Breast epithelium (tissue), 3 donors: ENCODE measurements around the gene KDM6B.

ENCODE experiments used
- POLR2A ChIP-seq: fragments of 450-650 bp; IDR thresholded peaks from one replicate; pipeline ENCODE4 v1.6.1; 2016; ENCODE audit warnings: antibody characterized with exemption, mild to moderate bottlenecking, moderate library complexity
- POLR2AphosphoS5 ChIP-seq, 3 donors: sonication (generic); formaldehyde crosslinking; IDR thresholded peaks; one replicate each; pipeline ENCODE4 v1.6.1; 2017; ENCODE audit warnings: antibody characterized with exemption in 3 of 3

DNA sequence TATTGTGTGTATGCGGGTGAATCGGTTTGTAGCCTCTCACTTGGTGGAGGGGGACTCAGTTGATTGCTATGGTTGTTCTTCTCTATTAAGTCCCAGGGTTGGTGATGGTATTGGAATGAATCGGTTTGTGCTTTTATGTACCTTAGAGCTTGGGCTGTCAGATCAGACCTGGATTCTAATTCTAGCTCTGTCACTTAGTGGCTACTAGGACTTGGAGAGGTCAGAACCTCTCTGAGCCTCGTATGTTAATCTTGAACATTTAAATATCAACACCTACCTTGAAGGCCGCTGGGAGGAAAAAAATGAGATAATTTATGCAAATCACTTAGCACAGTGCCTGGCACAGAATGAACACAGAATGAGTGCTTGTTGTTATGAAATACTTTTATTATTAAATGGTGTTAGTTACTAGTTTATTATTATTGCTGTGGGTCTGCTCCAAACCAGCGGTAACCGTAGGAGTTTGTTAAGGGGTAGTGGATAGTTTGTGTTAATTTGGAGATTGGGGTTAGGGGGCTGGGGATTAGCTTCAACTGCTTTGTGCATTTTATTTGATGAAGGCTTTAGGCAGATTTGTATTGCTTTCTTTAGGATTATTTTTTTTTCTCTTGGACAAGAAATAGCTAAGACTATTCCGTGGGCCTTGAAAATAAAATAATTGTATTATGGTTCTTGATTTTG, 3.5 kb downstream of the KDM6B start:
- TF ChIP-seq POLR2A (no peak), POLR2AphosphoS5 (IDR thresholded peaks at IDR 0.05) (no peak)
